Sigmoid colon (tissue), 7 donors: ENCODE data around the gene PLEKHA8. TPM values are rescaled to one million over a fixed set of nuclear protein-coding genes. Genes with fewer than 3 reads are reported as not detected.

ENCODE experiments used
- DNase-seq: peaks from one replicate; pipeline ENCODE4 v3.0.0-alpha.2; 2019
- H3K27ac ChIP-seq, 4 donors: fragments of 200-600 bp; sonication (generic); one replicate each; pipeline ENCODE4 v1.5.1; 2016 to 2019; ENCODE audit warnings: mild to moderate bottlenecking in 1 of 4
- H3K27me3 ChIP-seq, 3 donors: fragments of 200-600 bp; sonication (generic); one replicate each; pipeline ENCODE4 v1.5.1; 2019; ENCODE audit warnings: mild to moderate bottlenecking in 1 of 3
- H3K36me3 ChIP-seq, 4 donors: fragments of 200-600 bp; sonication (generic); one replicate each; pipeline ENCODE4 v1.5.1; 2016 to 2019
- H3K4me1 ChIP-seq, 4 donors: fragments of 200-600 bp; sonication (generic); one replicate each; pipeline ENCODE4 v1.5.1; 2017 to 2019
- H3K4me3 ChIP-seq, 4 donors: fragments of 200-600 bp; sonication (generic); one replicate each; pipeline ENCODE4 v1.5.1; 2017 to 2019; ENCODE audit warnings: mild to moderate bottlenecking in 2 of 4, moderate library complexity in 1 of 4
- H3K9me3 ChIP-seq, 4 donors: fragments of 200-600 bp in 3 of 4; sonication (generic) in 3 of 4; one replicate each; pipeline versions ENCODE4 v1.5.1 to v1.6.1; 2013 to 2019
- CTCF ChIP-seq, 4 experiments: fragments of 450-650 bp in 3 of 4; fragments of 200-600 bp in 1 of 4; IDR thresholded peaks; one replicate each; pipeline ENCODE4 v1.5.1; 2016 to 2019; ENCODE audit warnings: antibody characterized with exemption in 4 of 4, mild to moderate bottlenecking in 3 of 4, moderate library complexity in 2 of 4
- EP300 ChIP-seq, 4 donors: sonication (generic); formaldehyde crosslinking; IDR thresholded peaks; one replicate each; pipeline ENCODE4 v1.6.1; 2017; ENCODE audit warnings: antibody characterized with exemption in 4 of 4
- POLR2A ChIP-seq, 2 donors: fragments of 450-650 bp; IDR thresholded peaks; one replicate each; pipeline ENCODE4 v1.6.1; 2016; ENCODE audit warnings: antibody characterized with exemption in 2 of 2, mild to moderate bottlenecking in 2 of 2, moderate library complexity in 2 of 2
- POLR2AphosphoS5 ChIP-seq, 4 donors: sonication (generic); formaldehyde crosslinking; IDR thresholded peaks; one replicate each; pipeline ENCODE4 v1.6.1; 2017; ENCODE audit warnings: antibody characterized with exemption in 4 of 4
- WGBS, 2 donors: extraction: QIAGEN DNeasy Blood & Tissue Kit; methylation state at CpG; one replicate each; pipeline ENCODE4 v1.1.7; 2013; 5-methylcytosine and 5-hydroxymethylcytosine counted together
- intact Hi-C: fragments of 100-400 bp; cut with DNase I; formaldehyde crosslinking; loops from one replicate; pipeline ENCODE4 v1.15.1; 2023
- polyA plus RNA-seq, 3 donors: library from polyadenylated mRNA; stranded (reverse); fragments of 200-250 nt; gene quantifications; one replicate each; pipeline ENCODE4 v1.2.3, GENCODE V29; 2013
- total RNA-seq, 4 donors: library from RNA; depleted of rRNA; stranded (reverse); fragments of >200 nt; gene quantifications; one replicate each; pipeline ENCODE4 v1.1.0, GENCODE V29; 2016
- donor health status: healthy with polysubstance abuse.
- donor health status: Bipolar disorder and iron deficiency.
- donor health status: healthy.

The PLEKHA8 gene
- total and polyA plus RNA-seq, 7 donors: 3.2 to 12.2 (median 7.7) TPM

GRCh38 chr7:30115709-30116297, 87.6 kb downstream of the PLEKHA8 start:
- no peaks in the 10 kb centered on the region for H3K27me3 ChIP-seq
- no peak overlapping the region for H3K27ac ChIP-seq
- no peak overlapping the region for H3K4me3 ChIP-seq
- H3K36me3 ChIP-seq: no peaks in the 10 kb centered on the region
- no peaks in the 10 kb centered on the region for H3K4me1 ChIP-seq
- TF ChIP-seq POLR2A (IDR thresholded peaks at IDR 0.05) (no peak), EP300 (IDR thresholded peaks at IDR 0.05) (no peak), POLR2AphosphoS5 (IDR thresholded peaks at IDR 0.05) (no peak), CTCF (IDR thresholded peaks at IDR 0.05) (no peak)
- no peak for DNase-seq
- intact Hi-C loops: no loop called here
- peaks cover 0 to 5% (median 0%) of the 10 kb centered on the region in 4 donors for H3K9me3 ChIP-seq
- 90 to 95% methylated on average over 34 of the region's 34 CpGs for WGBS, 2 donors

- Histone ChIP-seq H3K36me3 (no peaks in the 10 kb centered on the region), H3K9me3 (peaks cover 0 to 5% (median 0%) of the 10 kb centered on the region in 4 donors), H3K27ac (peak overlapping the region in 1 of 4 donors; percentile 14), H3K27me3 (no peaks in the 10 kb centered on the region), H3K4me3 (no peak overlapping the region), H3K4me1 (no peaks in the 10 kb centered on the region)
- DNase-seq: no peak
- intact Hi-C loops: no loop called here
- 91 to 93% methylated on average over 6 of the region's 6 CpGs for WGBS, 2 donors
- TF ChIP-seq POLR2A (IDR thresholded peaks at IDR 0.05): no peak
- TF ChIP-seq POLR2AphosphoS5 (IDR thresholded peaks at IDR 0.05): no peak
- TF ChIP-seq EP300 (IDR thresholded peaks at IDR 0.05): no peak
- no peak for TF ChIP-seq CTCF (IDR thresholded peaks at IDR 0.05)
Measured at GRCh38 chr7:30116771-30117170, 88.6 kb downstream of the PLEKHA8 start.

- no peaks in the 10 kb centered on the region for H3K27me3 ChIP-seq
- no peak overlapping the region for H3K4me3 ChIP-seq
- H3K9me3 ChIP-seq: peaks cover 0 to 5% (median 0%) of the 10 kb centered on the region in 4 donors
- TF ChIP-seq CTCF (IDR thresholded peaks at IDR 0.05) (no peak), EP300 (IDR thresholded peaks at IDR 0.05) (no peak), POLR2AphosphoS5 (IDR thresholded peaks at IDR 0.05) (no peak), POLR2A (IDR thresholded peaks at IDR 0.05) (no peak)
- no peaks in the 10 kb centered on the region for H3K36me3 ChIP-seq
- H3K4me1 ChIP-seq: no peaks in the 10 kb centered on the region
- DNase-seq: no peak
- 93 to 94% methylated on average over 4 of the region's 4 CpGs for WGBS, 2 donors
- no peak overlapping the region for H3K27ac ChIP-seq
- intact Hi-C loops: no loop called here
Measured at GRCh38 chr7:30117896-30118295, 89.7 kb downstream of the PLEKHA8 start.

- TF ChIP-seq POLR2AphosphoS5 (IDR thresholded peaks at IDR 0.05): no peak
- TF ChIP-seq EP300 (IDR thresholded peaks at IDR 0.05): no peak
- no peak for TF ChIP-seq CTCF (IDR thresholded peaks at IDR 0.05)
- TF ChIP-seq POLR2A (IDR thresholded peaks at IDR 0.05): no peak
- no peak for DNase-seq
- no peaks in the 10 kb centered on the region for H3K4me1 ChIP-seq
- H3K27ac ChIP-seq: no peak overlapping the region
- intact Hi-C loops: no loop called here
- WGBS, 2 donors: 81 to 83% methylated on average over 4 of the region's 4 CpGs
- no peak overlapping the region for H3K4me3 ChIP-seq
- no peaks in the 10 kb centered on the region for H3K36me3 ChIP-seq
- H3K9me3 ChIP-seq: no peaks in the 10 kb centered on the region
- no peaks in the 10 kb centered on the region for H3K27me3 ChIP-seq
Measured at GRCh38 chr7:30119890-30120577, 91.8 kb downstream of the PLEKHA8 start.
